Testis (tissue), 2 donors: ENCODE results near the gene THSD7A.

Experiments
- POLR2A ChIP-seq: fragments of 450-650 bp; IDR thresholded peaks from one replicate; pipeline ENCODE4 v1.6.1; 2017; ENCODE audit warnings: antibody characterized with exemption, mild to moderate bottlenecking, moderate library complexity
- TF ChIP-seq, protein P1 (sequence below), 3 experiments: fragments of 450-650 bp in 2 of 3; fragments of 200-600 bp in 1 of 3; sonication (generic) in 1 of 3; IDR thresholded peaks; one replicate each; pipeline ENCODE4 v1.5.1; 2016 to 2019; ENCODE audit warnings: antibody characterized with exemption in 3 of 3, mild to moderate bottlenecking in 2 of 3, moderate library complexity in 1 of 3

DNA sequence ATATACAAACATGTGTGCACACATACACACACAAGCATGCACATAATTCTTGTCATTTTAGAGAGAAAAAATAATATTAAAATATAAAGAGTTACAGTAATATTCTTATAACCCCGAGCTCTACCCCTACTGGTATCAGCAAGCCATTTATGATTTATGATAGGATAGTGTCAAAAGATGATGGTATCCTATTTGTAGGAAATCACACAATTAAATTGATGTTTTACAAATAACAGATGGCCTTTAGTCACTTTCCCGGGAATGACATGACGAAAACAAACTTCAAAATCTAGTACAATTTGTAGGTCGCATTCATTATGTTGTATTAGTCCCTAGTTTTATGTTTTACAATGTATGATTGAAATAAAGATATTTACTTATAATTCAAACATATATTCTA is 36.8 kb downstream of the THSD7A start:
- TF ChIP-seq, protein P1, sequence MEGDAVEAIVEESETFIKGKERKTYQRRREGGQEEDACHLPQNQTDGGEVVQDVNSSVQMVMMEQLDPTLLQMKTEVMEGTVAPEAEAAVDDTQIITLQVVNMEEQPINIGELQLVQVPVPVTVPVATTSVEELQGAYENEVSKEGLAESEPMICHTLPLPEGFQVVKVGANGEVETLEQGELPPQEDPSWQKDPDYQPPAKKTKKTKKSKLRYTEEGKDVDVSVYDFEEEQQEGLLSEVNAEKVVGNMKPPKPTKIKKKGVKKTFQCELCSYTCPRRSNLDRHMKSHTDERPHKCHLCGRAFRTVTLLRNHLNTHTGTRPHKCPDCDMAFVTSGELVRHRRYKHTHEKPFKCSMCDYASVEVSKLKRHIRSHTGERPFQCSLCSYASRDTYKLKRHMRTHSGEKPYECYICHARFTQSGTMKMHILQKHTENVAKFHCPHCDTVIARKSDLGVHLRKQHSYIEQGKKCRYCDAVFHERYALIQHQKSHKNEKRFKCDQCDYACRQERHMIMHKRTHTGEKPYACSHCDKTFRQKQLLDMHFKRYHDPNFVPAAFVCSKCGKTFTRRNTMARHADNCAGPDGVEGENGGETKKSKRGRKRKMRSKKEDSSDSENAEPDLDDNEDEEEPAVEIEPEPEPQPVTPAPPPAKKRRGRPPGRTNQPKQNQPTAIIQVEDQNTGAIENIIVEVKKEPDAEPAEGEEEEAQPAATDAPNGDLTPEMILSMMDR (IDR thresholded peaks at IDR 0.05), result no peak
- no peak for TF ChIP-seq POLR2A
